HT-29 (cell line): ENCODE measurements around the gene DCP1B. TPM values are rescaled to one million over a fixed set of nuclear protein-coding genes. Genes with fewer than 3 reads are reported as not detected.

ENCODE experiments used
- DNase-seq: peaks from one replicate; pipeline ENCODE4 v3.0.0-alpha.2; 2015; ENCODE audit warnings: low spot score
- total RNA-seq: library from RNA; depleted of rRNA; stranded (reverse); fragments of >200 nt; shearing (Covaris generic); gene quantifications from 2 replicates; pipeline ENCODE4 v1.2.3, GENCODE V29; 2014

The DCP1B gene
- total RNA-seq, 1 experiment from 2014 or later: 2.6 TPM

DNA sequence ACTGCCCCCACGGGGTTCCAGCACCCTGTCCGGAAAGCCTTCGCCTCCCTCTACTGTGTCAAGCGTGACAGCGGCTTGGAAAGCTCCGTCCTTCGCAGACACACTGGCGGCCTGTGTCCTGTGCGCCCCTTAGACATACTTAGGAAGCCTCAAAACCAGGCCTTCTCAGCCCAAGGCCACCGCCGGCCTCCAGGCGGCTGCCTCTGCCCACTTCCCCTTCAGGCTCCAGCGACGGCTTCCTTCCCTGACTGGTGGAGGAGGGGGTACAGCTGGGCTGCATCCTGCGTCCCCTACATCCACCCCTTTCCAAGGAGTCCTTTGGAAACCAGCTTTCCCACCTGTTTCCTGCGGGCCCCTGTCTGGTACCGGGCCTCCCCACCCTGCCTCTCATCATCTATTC, 83.3 kb downstream of the DCP1B start:
- DNase-seq: no peak

DNA sequence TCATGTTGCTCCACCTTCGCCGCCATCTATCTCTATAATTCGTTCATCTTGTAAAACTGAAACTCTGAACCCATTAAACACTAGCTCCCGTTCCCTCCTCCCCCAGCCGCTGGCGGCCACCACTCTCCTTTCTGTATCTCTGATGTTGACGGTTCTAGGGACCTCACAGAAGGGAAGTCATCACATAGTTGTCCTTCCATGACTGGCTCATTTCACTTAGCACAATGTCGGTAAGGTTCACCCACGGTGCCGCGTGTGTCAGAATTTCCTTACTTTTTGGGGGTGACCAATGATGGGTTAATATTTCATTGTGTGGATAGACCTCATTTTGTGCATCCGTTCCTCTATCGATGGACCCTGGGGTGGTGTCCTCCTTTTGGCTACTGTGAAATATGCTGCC, 83.8 kb downstream of the DCP1B start:
- no peak for DNase-seq

GRCh38 chr12:1919763-1920162, 84.5 kb downstream of the DCP1B start:
- DNase-seq: no peak

DNA sequence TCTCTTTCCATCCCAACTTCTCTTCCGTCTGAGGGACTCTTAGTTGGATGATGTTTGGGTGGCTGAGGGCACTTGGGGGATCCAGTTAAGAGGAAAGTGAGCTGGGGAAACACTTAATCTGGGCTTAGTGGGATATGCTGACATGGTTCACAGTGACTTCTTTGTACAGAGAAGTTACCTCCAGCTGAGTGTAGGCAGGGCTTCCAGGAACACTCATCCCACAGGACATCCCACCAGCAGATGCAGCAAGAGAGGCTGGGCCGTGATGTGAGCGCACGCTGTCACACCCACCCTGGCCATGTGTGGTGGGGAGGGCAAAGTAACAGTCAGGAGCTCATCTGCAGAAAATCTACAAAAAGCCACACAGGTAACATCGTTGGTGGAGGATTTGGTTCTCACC, 85.0 kb downstream of the DCP1B start:
- no peak for DNase-seq

GRCh38 chr12:1918884-1919236, 85.4 kb downstream of the DCP1B start:
- DNase-seq: no peak

- no peak for DNase-seq
Observed at GRCh38 chr12:1918081-1918883, 86.0 kb downstream of the DCP1B start, which contains the start of gene CACNA2D4. Gene CACNA2D4 (minus strand): TSS chr12:1918652. CDS start chr12:1918473, 179 bp downstream.

- no peak for DNase-seq
Observed at GRCh38 chr12:1917172-1918070, 86.8 kb downstream of the DCP1B start.

DNA sequence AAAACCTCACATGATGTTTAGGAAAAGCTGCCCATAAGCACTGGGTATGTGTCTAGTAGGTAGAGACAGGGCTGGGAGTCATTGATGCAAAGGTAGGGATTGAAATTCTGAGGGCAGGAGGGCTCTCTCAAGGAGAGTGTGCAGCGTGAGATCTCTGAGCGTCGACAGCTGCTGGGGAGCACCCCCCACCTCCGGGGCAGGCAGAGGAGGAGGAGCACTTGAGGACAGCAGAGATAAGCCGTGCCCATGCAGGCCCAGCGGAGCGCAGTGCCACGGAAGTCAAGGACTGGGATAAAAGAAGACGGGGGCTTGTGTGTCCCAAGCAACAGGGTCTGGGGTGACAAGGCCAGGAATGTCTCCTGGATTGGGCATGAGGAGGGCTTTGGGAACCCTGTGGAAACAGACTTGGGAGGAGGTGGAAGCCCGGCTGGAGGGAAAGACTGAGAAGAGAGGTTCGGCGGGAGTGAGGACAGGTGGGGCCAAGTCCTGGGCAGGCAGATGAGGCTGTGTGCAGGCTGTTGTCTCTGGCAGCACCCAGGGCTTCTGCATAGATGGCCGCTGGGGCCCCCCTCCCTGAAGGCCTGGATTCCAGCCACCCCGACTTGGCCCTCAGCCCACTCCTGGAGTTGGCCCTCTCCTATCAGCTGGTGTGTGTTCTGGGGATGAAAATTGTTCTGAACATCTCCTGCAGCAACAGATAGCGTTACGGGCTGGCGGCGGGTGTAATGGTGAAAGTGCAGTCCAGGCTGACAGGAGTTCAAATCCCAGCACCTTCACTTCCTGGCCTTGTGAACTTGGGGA, 87.7 kb downstream of the DCP1B start:
- DNase-seq: no peak

- DNase-seq: no peak
Observed at GRCh38 chr12:1915082-1915968, 88.9 kb downstream of the DCP1B start.

DNA sequence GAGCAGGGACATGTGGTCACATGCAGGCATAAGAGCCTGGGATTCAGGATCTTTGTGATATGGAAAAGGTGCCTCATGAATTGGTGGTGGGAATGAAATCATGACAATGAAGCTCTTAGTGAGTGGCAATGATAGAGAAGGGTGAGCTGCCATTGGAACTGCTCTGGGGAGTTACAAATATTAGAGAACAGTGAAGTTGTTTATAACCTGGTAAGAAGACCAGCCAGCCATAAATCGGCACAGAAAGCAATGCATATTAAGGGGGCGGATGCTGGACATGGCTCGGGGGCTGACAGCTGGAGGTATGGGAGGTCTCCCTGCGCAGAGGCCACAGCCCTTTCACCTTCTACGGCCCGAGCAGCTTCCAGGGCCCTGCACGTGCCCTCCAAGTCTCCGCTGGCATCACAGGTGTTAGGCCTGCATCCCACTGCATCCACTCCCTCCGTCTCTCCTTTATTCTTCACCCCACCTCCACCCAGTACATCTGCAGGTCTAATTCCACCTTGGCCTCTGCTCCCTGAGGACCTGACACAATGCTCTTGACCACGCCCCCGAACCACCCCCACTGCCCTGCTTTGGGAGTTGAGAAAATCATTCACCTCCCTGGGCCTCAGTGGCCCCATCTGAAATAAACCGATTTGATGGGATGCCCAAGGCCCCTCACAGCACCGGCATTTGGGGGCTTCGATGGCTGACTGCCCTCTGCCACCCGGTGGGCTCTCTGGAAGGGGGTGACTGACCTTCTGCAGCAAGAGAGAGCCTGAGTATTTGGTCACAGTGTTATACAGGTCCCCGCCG, 89.9 kb downstream of the DCP1B start:
- no peak for DNase-seq

GRCh38 chr12:1913377-1914113, 90.7 kb downstream of the DCP1B start:
- DNase-seq: no peak

GRCh38 chr12:1912580-1913376, 91.5 kb downstream of the DCP1B start:
- DNase-seq: no peak

DNA sequence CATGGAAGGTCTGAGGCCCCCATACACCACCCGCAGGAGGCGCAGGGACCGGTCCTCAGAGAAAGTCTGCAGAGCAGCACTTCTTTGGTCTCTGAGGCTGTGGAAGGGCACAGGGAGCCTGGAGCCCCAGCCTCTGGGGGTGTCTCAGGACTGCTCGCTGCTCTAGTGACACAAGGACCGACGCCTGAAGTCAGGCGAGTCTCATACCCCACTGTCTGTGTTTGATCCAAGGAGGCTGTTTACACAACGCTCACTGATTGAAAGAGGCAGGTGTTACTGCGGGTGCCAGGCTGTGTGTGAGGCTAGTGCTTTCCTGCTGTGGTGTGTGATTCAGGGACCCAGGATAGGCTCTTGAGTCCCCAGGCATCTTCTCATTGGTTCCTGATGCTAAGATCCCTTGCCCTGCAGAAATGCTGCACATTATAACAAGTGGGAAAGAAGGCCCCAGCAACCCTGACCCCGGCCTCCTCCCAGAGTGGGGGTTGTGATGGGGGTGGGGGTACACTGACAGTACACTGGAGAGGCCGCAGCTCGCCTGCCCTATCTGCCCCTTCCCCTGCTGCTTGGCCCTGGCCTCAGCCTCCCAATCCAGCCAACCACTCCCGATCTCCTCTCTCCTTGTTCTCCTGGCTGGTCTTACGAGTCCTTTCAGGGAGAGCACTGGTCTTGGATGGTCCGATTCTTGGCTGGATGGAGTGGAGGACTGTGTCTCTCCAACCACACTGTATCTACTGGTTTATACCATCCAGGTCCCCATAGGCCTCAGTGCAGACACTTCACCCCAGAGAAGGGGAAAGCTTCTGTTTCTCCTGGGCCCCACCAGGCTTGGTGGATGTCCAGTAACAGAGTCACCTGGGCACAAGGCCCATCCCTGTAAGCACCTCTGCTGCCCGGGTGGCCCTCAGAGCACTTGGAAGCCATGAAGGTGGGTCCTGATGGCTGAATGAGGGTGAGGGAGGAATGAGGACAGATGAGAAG, 92.4 kb downstream of the DCP1B start:
- no peak for DNase-seq

DNA sequence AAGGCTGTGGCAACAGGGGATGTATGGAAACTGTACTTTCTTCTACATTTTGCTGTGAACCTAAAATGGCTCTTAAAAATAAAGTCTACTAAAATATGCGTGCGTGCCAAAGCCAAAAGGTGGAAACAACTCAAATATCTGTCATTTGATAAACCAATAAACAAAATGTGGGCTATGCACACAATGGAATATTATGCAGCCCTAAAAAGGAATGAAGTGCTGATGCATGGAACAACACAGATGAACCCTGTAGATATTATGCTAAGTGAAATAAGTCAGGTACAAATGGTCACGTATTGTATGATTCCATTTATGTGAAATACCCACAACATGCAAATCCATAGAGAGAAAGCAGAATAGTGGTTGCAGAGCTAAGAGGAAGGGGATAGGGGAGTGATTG, 93.8 kb downstream of the DCP1B start:
- no peak for DNase-seq

DNA sequence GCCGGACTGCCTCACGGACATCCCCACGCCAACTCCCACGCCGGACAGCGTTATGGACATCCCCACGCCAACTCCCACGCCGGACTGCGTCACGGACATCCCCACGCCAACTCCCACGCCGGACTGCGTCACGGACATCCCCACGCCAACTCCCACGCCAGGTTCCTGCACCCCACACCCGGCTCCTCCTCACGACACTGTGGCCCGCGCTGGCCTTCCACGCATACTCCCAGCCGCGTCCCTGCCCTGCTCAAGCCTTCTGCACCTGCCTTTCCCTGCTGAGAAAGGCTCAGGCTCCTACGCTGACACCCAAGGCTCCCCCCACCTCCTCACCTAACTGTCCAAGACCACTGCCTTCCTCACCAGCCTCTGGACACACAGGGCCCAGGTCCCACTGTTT, 95.5 kb downstream of the DCP1B start:
- no peak for DNase-seq

DNA sequence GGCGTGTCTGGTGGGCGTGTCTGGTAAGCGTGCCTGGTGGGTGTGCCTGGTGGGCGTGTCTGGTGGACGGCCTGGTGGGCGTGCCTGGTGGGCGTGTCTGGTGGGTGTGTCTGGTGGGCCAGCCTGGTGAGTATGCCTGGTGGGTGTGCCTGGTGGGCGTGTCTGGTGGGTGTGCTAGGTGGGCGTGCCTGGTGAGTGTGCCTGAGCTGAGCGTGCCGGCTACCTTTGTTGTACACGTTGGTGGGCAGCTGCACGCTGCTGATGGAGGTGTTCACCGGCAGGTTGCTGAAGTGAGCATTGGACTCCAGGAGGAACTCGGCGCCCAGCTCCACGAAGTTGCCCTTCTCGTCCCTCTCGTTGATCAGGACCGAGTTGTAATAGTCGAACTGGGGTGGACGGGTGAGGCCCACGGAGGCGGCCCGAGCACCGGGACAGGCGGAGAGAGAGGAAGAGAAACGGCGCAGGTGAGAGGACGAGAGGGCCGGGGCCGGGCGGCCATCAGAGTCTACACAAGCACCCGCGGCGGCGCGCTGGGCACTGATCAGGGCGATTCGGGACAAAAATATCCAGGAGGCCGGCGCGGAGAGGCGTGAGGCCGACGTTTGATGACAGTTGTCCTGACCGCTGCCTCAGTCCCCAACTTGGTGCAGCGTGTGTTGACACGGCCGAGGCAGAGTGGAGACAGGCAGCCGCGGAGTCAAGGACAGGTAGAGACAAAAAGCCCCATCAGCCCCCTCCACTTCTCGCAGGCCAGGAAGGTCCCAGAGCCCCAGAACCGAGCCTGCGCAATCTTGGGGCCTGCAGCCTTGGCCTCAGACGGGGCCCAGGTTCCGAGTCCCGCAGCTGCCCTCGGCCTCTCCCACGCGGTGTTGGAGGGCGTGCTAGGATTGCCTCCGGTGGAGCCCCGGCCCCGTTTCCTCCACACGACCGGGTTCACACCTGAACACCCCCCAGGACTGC, 96.3 kb downstream of the DCP1B start:
- DNase-seq: no peak
